ENCODE results near the gene PRLR.

- TF ChIP-seq CTCF (IDR thresholded peaks at IDR 0.05) (no peak), ZFX (IDR thresholded peaks at IDR 0.05; ENCODE audit: borderline replicate concordance) (no peak)
These were observed 32.2 kb downstream of the PRLR start for GRCh38 chr5:35198075-35198474.

Measured in 22Rv1 (cell line).